ENCODE results near the gene ABLIM2.

Gene ABLIM2

GRCh38 chr4:7981738-7982394 lies 176.7 kb downstream of the ABLIM2 start:
- no peak for DNase-seq (ENCODE audit: low read depth)
- TF ChIP-seq CTCF (conservative IDR thresholded peaks at IDR 0.05; ENCODE audit: control insufficient read depth, insufficient read depth, low read depth, low read length), result no peak
- no peak overlapping the region for H3K4me3 ChIP-seq (ENCODE audit: control insufficient read depth, low read depth, low read length)

- H3K4me3 ChIP-seq (ENCODE audit: control insufficient read depth, low read depth, low read length), result no peak overlapping the region
- no peak for TF ChIP-seq CTCF (conservative IDR thresholded peaks at IDR 0.05; ENCODE audit: control insufficient read depth, insufficient read depth, low read depth, low read length)
- DNase-seq (ENCODE audit: low read depth), result no peak
These were observed 178.6 kb downstream of the ABLIM2 start for GRCh38 chr4:7980036-7980435.

GRCh38 chr4:7979652-7979968 lies 179.0 kb downstream of the ABLIM2 start:
- DNase-seq (ENCODE audit: low read depth), result no peak
- H3K4me3 ChIP-seq (ENCODE audit: control insufficient read depth, low read depth, low read length), result no peak overlapping the region
- no peak for TF ChIP-seq CTCF (conservative IDR thresholded peaks at IDR 0.05; ENCODE audit: control insufficient read depth, insufficient read depth, low read depth, low read length)

GRCh38 chr4:7978907-7979651 lies 179.5 kb downstream of the ABLIM2 start:
- DNase-seq (ENCODE audit: low read depth), result no peak
- H3K4me3 ChIP-seq (ENCODE audit: control insufficient read depth, low read depth, low read length), result no peak overlapping the region
- TF ChIP-seq CTCF (conservative IDR thresholded peaks at IDR 0.05; ENCODE audit: control insufficient read depth, insufficient read depth, low read depth, low read length), result no peak

GRCh38 chr4:7978489-7978888 lies 180.1 kb downstream of the ABLIM2 start:
- no peak for TF ChIP-seq CTCF (conservative IDR thresholded peaks at IDR 0.05; ENCODE audit: control insufficient read depth, insufficient read depth, low read depth, low read length)
- DNase-seq (ENCODE audit: low read depth), result no peak
- H3K4me3 ChIP-seq (ENCODE audit: control insufficient read depth, low read depth, low read length), result no peak overlapping the region

GRCh38 chr4:7976634-7977033 lies 182.0 kb downstream of the ABLIM2 start:
- no peak overlapping the region for H3K4me3 ChIP-seq (ENCODE audit: control insufficient read depth, low read depth, low read length)
- DNase-seq (ENCODE audit: low read depth), result no peak
- no peak for TF ChIP-seq CTCF (conservative IDR thresholded peaks at IDR 0.05; ENCODE audit: control insufficient read depth, insufficient read depth, low read depth, low read length)

All from fibroblast of mammary gland (primary cell).